Measurements from ENCODE around the gene CTTNBP2.

Gene CTTNBP2

DNA sequence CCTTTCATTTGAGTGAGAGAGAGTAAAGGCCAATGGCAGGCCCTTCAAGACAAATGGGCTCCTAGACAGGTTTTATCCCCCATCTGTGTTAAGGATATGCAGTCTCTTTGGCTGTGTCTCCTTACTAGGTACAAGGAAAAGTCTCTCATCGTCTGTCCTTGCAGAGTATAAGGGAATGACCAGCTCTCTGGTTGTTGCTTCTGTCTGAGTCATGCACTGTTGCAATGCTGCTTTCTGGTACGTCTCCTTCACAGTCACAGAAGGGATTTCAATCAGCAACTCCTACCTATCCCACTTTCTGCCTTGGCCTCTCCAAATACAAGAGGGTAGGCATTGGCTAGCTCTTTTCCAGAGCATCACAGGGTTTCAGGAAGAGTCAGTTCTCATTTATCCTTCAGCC lies 48.1 kb downstream of the CTTNBP2 start:
- DNase-seq (ENCODE audit: low read depth), result no peak

GRCh38 chr7:117824592-117824991 lies 48.6 kb downstream of the CTTNBP2 start:
- no peak for DNase-seq (ENCODE audit: low read depth)

DNA sequence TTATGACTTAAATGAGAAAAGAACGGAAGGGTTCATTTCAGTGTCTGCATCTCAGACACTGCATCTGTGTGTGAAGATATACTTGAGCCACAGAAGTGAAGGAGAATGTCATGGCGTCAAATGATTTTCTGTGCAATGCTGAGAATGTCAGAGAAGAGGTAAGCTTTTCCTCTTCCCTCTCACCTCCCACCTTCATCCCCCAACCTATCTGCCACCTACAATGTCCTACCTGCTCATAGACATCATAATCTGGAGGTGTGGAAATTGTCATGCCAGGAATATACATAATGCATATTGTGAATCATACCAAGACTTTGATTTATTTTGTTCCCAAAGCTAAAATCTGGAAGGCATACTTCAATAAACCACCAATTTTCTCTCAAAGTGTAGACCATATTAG lies 53.7 kb downstream of the CTTNBP2 start:
- DNase-seq (ENCODE audit: low read depth), result no peak

DNA sequence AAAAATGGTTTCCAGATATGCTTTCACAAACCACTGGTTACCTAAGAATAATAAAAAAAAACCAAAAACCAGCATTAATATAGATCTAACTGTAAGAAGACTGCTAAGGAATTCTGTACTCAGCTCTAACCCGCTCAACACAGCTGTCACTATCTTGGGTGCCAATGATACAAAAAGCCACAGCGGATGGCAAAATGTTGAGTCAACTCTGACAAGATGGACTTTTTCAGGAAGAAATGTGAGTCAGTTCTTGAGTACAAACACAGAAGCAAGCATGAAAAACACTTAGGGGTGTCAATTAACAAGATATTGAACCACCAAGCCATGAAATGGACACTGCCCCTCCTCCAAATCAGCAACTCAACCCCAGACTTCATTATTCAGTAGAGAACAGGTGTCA lies 55.0 kb downstream of the CTTNBP2 start:
- DNase-seq (ENCODE audit: low read depth), result no peak

- no peak for DNase-seq (ENCODE audit: low read depth)
Observed at GRCh38 chr7:117816727-117817126, 56.5 kb downstream of the CTTNBP2 start.

DNA sequence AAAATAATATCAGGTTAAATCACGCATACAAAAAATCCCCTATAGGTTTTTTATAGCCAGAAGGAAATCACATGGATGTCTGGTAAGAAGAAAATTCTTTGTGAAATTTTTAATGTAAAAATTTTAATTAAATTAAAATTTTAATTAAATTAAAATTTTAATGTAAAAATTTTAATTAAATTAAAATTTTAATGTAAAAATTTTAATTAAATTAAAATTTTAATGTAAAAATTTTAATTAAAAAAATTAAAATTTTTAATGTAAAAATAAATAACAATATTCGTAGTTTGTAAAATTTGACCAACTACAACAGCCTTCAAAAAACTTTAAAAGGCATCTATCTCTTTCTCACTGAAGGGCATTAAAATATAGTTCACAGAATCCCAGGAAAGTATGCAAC lies 61.5 kb downstream of the CTTNBP2 start:
- no peak for DNase-seq (ENCODE audit: low read depth)

- no peak for DNase-seq (ENCODE audit: low read depth)
Observed at GRCh38 chr7:117810642-117811512, 62.4 kb downstream of the CTTNBP2 start.

- no peak for DNase-seq (ENCODE audit: low read depth)
Observed at GRCh38 chr7:117809958-117810357, 63.3 kb downstream of the CTTNBP2 start.

DNA sequence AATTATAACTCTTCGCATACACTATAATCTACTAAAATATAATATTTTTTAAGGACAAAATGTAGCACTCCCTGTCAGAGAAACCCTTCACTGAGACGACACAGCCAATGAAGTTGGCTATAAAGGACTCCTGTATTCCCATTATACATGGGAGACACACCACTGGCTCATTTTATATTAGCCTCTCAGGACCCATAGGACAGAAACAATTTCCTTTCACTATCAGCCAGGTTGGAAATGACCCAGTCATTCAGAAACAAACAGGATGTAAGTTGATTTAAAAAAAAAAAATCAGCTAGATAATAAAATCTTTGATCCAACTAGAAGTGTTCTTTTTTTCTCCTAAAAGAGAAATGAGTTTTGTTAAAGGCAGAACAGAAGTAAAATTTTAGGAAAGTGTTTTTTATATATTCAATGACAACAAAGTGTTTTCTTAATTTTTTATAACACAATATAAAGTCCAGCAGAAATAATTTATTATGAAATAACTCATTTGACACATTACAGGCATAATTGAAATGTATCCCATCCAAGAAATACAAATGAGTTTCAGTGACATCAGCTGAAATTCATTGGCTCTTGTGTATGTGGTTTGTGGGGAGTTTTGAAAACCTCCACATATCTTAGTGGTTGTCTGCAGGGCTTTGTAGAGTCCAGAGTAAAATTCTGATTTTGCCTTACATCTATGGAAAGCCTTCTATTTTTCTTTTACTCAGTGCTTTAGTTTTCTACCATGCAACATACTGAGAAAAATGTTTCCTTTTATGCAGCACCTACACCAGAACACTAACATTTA lies 64.1 kb downstream of the CTTNBP2 start:
- DNase-seq (ENCODE audit: low read depth), result no peak

- DNase-seq (ENCODE audit: low read depth), result no peak
Observed at GRCh38 chr7:117808341-117808757, 64.9 kb downstream of the CTTNBP2 start.

- DNase-seq (ENCODE audit: low read depth), result no peak
Observed at GRCh38 chr7:117807676-117808075, 65.6 kb downstream of the CTTNBP2 start.

GRCh38 chr7:117806011-117806410 lies 67.2 kb downstream of the CTTNBP2 start:
- DNase-seq (ENCODE audit: low read depth), result no peak

DNA sequence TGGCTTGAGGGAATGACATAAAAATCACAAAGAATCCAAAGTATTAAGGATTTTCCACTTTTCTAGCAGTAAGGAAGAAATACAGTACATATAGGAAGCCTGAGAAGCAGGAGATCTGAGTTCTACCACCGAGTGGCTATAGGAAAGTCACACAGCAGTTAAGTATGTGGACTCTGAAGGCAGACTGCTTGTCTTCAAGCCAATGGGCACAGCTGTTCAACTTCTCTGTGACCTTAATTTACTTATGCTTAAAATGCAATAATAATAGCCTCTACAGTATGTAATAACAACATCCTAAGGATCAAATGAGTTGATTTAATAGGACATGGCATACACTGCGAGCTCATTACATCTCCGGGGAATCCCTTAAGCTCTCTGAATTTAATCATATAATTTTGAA lies 68.0 kb downstream of the CTTNBP2 start:
- no peak for DNase-seq (ENCODE audit: low read depth)

GRCh38 chr7:117803476-117803875 lies 69.8 kb downstream of the CTTNBP2 start:
- DNase-seq (ENCODE audit: low read depth), result no peak

DNA sequence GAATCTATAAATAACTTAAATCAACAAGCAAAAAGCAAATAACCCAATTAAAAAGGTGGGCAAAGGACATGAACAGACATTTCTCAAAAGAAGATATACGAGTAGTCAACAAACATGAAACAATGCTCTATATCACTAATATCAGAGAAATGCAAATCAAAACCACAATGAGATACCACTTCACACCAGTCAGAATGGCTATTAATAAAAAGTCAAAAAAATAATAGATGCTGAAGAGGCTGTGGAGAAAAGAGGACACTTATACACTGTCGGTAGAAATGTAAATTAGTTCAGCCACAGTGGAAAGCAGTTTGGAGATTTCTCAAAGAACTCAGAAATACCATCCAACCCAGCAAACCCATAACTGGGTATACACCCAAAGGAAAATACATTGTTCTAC lies 70.6 kb downstream of the CTTNBP2 start:
- no peak for DNase-seq (ENCODE audit: low read depth)

- DNase-seq (ENCODE audit: low read depth), result no peak
Observed at GRCh38 chr7:117800841-117801240, 72.4 kb downstream of the CTTNBP2 start.

DNA sequence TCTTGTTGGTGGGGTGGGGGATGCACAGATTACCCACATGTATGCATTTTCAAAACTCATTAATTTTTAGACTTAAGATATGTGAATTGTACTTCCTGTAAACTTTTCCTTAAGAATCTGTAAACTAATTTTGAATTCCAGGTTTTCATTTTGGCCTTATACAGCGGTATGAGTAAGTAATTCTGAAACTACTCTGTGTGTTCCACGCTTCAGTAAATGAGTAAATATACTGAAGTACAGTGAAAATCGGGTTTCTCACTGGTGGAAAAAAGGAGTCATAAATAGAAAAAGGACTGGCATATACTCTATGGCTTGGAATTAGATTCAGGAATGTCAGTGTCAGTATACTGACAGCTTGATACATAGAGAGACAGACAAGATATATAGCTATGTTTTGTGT lies 72.8 kb downstream of the CTTNBP2 start:
- no peak for DNase-seq (ENCODE audit: low read depth)

DNA sequence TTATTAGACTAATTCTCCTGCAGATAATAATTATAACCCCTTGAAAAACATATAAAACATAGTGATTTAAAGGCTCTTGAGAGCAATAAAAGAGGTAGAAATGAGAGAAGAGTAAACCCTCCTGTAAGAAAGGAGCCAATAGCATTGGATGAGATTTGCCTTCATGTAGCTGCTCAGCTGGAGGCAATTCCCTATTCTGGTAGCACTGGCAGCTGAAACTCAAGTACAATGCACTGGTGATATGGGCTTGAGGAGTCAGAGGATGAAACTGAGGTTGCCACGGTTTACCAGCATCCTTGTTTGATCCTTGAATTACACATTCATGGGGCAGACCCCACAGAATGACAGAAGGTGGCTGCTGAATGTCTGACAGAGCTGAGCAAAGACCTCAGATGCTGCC lies 76.4 kb downstream of the CTTNBP2 start:
- DNase-seq (ENCODE audit: low read depth), result no peak

DNA sequence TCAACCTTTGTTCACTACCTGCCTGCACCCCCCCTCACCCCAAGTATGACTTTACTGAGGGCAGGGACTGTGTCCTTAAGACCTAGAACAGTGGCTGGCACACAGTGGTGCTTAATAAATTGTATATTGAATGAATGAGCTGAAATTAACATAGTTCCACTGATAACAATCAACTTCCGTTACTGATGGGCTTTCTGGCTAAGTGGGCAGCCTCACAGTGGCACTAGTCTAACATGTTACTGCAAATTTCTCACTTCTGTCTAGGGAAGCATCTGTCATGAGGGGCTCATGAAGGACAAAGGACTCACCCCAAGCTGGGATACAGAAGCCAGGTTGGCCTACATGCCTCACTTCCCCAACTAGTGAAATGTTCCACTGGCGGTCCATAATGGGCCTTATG lies 79.3 kb downstream of the CTTNBP2 start:
- DNase-seq (ENCODE audit: low read depth), result no peak

DNA sequence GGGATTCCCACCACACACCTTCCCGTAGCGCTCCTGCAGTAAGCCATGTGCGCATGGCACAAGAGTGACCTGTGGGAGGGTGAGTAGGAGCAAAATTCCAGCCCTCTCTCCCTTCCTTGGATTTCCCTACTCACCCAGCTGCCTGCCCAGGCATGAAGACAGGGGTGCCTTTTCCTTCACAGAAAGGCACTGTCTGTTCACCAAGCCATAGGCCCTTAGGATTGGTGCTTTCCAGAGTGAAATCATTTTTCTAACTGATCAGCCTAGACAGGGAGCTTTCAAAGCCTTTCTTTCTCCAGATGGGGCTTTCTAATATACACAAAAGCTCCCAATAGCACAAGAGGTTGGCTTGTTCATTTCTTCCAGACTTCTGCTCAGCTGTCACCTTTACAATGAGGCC lies 79.7 kb downstream of the CTTNBP2 start:
- no peak for DNase-seq (ENCODE audit: low read depth)

- no peak for DNase-seq (ENCODE audit: low read depth)
Observed at GRCh38 chr7:117791877-117792780, 81.1 kb downstream of the CTTNBP2 start.

DNA sequence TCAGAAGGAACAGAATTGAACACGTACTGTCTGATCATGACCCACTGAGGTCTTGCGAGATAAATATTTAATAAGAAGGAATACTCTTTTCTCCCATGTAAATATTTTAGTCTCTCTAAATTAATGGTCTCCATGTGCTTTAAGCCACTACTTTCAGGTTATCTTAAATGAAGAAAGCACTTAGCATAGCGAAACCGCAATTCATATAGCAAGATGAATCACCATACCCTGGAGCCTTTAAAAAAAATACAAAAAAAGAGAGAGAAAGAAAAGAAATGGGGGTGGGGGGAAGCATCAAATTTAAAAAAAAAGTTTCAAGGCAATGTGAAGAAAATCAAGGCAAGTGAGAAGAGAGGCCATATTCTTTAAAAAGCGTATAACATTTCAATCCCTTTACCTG lies 82.5 kb downstream of the CTTNBP2 start:
- no peak for DNase-seq (ENCODE audit: low read depth)

Measured in HS-27A (cell line).